HG03342 (cell line): ENCODE measurements around the gene CCDC170.
"Not testable (repeated sequence)": the region's sequence is repeated elsewhere in the genome, so short reads cannot be mapped to it uniquely, and the experiment has no call there.

Experiments used
- ATAC-seq: cut with Tn5 transposase; IDR thresholded peaks from one replicate; pipeline ENCODE4 v1.9.1; 2021; ENCODE audit warnings: mild to moderate bottlenecking, moderate library complexity; ENCODE audit not compliant: unreplicated experiment

Gene CCDC170

GRCh38 chr6:151494235-151494935 lies 568 bp downstream of the CCDC170 start:
- no peak for ATAC-seq

- ATAC-seq, result no peak
These were observed 1.1 kb downstream of the CCDC170 start for GRCh38 chr6:151494936-151495320.

- ATAC-seq, result no peak
These were observed 1.6 kb downstream of the CCDC170 start for GRCh38 chr6:151495380-151495779.

GRCh38 chr6:151497905-151498304 lies 4.1 kb downstream of the CCDC170 start:
- ATAC-seq, result peak; percentile 31

- ATAC-seq, result peak; percentile 68
These were observed 4.5 kb downstream of the CCDC170 start for GRCh38 chr6:151498327-151498726.

- ATAC-seq, result no peak
These were observed 5.7 kb downstream of the CCDC170 start for GRCh38 chr6:151499551-151499950.

- ATAC-seq, result no peak
These were observed 7.8 kb downstream of the CCDC170 start for GRCh38 chr6:151501511-151502136.

GRCh38 chr6:151502499-151502898 lies 8.7 kb downstream of the CCDC170 start:
- no peak for ATAC-seq

- ATAC-seq, result no peak
These were observed 12.9 kb downstream of the CCDC170 start for GRCh38 chr6:151506761-151507160.

- ATAC-seq, result no peak
These were observed 15.2 kb downstream of the CCDC170 start for GRCh38 chr6:151509048-151509447.

GRCh38 chr6:151512481-151512880 lies 18.7 kb downstream of the CCDC170 start:
- no peak for ATAC-seq

GRCh38 chr6:151514000-151514730 lies 20.3 kb downstream of the CCDC170 start:
- no peak for ATAC-seq

- ATAC-seq, result not testable (repeated sequence)
These were observed 25.2 kb downstream of the CCDC170 start for GRCh38 chr6:151518992-151519391.

GRCh38 chr6:151523034-151523433 lies 29.2 kb downstream of the CCDC170 start:
- no peak for ATAC-seq

GRCh38 chr6:151524059-151524458 lies 30.2 kb downstream of the CCDC170 start:
- ATAC-seq, result no peak

GRCh38 chr6:151534576-151534975 lies 40.8 kb downstream of the CCDC170 start:
- ATAC-seq, result no peak

- ATAC-seq, result no peak
These were observed 41.8 kb downstream of the CCDC170 start for GRCh38 chr6:151535476-151536187.

GRCh38 chr6:151536188-151536479 lies 42.3 kb downstream of the CCDC170 start:
- ATAC-seq, result no peak

- no peak for ATAC-seq
These were observed 43.7 kb downstream of the CCDC170 start for GRCh38 chr6:151537556-151537955.

- no peak for ATAC-seq
These were observed 45.9 kb downstream of the CCDC170 start for GRCh38 chr6:151539506-151540268.

- ATAC-seq, result no peak
These were observed 50.6 kb downstream of the CCDC170 start for GRCh38 chr6:151544453-151544852.
